Hepatocyte (in vitro differentiated cells): ENCODE measurements around the gene SH3PXD2B. TPM values are rescaled to one million over a fixed set of nuclear protein-coding genes. Genes with fewer than 3 reads are reported as not detected.

Experiments
- DNase-seq: peaks from one replicate; pipeline ENCODE4 v3.0.0-alpha.2; 2016; ENCODE audit warnings: low spot score
- H2AFZ ChIP-seq: fragments of 200-600 bp; sonication (generic); 2 replicates; pipeline ENCODE4 v1.6.0; 2016; ENCODE audit warnings: antibody characterized with exemption, mild to moderate bottlenecking
- H3K27ac ChIP-seq: fragments of 200-600 bp; sonication (generic); 2 replicates; pipeline ENCODE4 v1.5.1; 2016; ENCODE audit warnings: mild to moderate bottlenecking
- H3K27me3 ChIP-seq: fragments of 200-600 bp; sonication (generic); 2 replicates; pipeline ENCODE4 v1.6.1; 2016
- H3K36me3 ChIP-seq: fragments of 200-600 bp; sonication (generic); replicated peaks from 2 replicates; pipeline ENCODE4 v1.5.1; 2016; ENCODE audit warnings: low read depth; ENCODE audit not compliant: insufficient read depth
- H3K4me1 ChIP-seq: fragments of 200-600 bp; sonication (generic); 2 replicates; pipeline ENCODE4 v1.5.1; 2016; ENCODE audit warnings: mild to moderate bottlenecking, moderate library complexity; ENCODE audit not compliant: insufficient read depth
- H3K4me2 ChIP-seq: fragments of 200-600 bp; sonication (generic); 2 replicates; pipeline ENCODE4 v1.6.0; 2016
- H3K4me3 ChIP-seq: fragments of 200-600 bp; sonication (generic); 2 replicates; pipeline ENCODE4 v1.5.1; 2016; ENCODE audit warnings: mild to moderate bottlenecking
- H3K79me2 ChIP-seq: fragments of 200-600 bp; sonication (generic); 2 replicates; pipeline ENCODE4 v1.6.0; 2017; ENCODE audit warnings: mild to moderate bottlenecking
- H3K9me2 ChIP-seq: fragments of 200-600 bp; sonication (generic); replicated peaks from 2 replicates; pipeline ENCODE4 v1.6.0; 2017; ENCODE audit warnings: mild to moderate bottlenecking; ENCODE audit not compliant: insufficient read depth
- H3K9me3 ChIP-seq: fragments of 200-600 bp; sonication (generic); 2 replicates; pipeline ENCODE4 v1.5.1; 2016; ENCODE audit warnings: low read depth, mild to moderate bottlenecking
- H4K20me1 ChIP-seq: fragments of 200-600 bp; sonication (generic); 2 replicates; pipeline ENCODE4 v1.6.0; 2016; ENCODE audit warnings: mild to moderate bottlenecking; ENCODE audit not compliant: insufficient read depth, poor library complexity, severe bottlenecking
- EZH2 ChIP-seq: fragments of 200-600 bp; sonication (generic); IDR thresholded peaks from 2 replicates; pipeline ENCODE4 v1.6.1; 2016; ENCODE audit warnings: antibody characterized with exemption, mild to moderate bottlenecking, borderline replicate concordance
- EZH2phosphoT487 ChIP-seq: fragments of 200-600 bp; sonication (generic); IDR thresholded peaks from one replicate; pipeline ENCODE4 v1.6.1; 2018; ENCODE audit warnings: antibody characterized with exemption, mild to moderate bottlenecking, low read depth, moderate library complexity; ENCODE audit not compliant: unreplicated experiment, severe bottlenecking
- WGBS: methylation state at CpG from one replicate; pipeline ENCODE4 v1.1.6; 2016; ENCODE audit warnings: low lambda C conversion rate; ENCODE audit errors: missing lambda C conversion rate; 5-methylcytosine and 5-hydroxymethylcytosine counted together
- polyA plus RNA-seq: library from polyadenylated mRNA; unstranded; fragments of >200 nt; fragmentation: Nextera tagmentation; extraction: Ambion mirVana; gene quantifications from 2 replicates; pipeline ENCODE4 v1.2.1, GENCODE V29; 2016
- total RNA-seq: library from RNA; depleted of rRNA; stranded (reverse); fragments of >200 nt; gene quantifications from 2 replicates; pipeline ENCODE4 v1.2.3, GENCODE V29; 2014
- TF ChIP-seq, protein P1 (sequence below): fragments of 200-600 bp; sonication (generic); IDR thresholded peaks from 2 replicates; pipeline ENCODE4 v1.5.1; 2016; ENCODE audit warnings: antibody characterized with exemption, mild to moderate bottlenecking; ENCODE audit not compliant: poor library complexity

The SH3PXD2B gene
- total and polyA plus RNA-seq, 2 experiments from 2014 or later: 27.8 to 28.5 TPM

DNA sequence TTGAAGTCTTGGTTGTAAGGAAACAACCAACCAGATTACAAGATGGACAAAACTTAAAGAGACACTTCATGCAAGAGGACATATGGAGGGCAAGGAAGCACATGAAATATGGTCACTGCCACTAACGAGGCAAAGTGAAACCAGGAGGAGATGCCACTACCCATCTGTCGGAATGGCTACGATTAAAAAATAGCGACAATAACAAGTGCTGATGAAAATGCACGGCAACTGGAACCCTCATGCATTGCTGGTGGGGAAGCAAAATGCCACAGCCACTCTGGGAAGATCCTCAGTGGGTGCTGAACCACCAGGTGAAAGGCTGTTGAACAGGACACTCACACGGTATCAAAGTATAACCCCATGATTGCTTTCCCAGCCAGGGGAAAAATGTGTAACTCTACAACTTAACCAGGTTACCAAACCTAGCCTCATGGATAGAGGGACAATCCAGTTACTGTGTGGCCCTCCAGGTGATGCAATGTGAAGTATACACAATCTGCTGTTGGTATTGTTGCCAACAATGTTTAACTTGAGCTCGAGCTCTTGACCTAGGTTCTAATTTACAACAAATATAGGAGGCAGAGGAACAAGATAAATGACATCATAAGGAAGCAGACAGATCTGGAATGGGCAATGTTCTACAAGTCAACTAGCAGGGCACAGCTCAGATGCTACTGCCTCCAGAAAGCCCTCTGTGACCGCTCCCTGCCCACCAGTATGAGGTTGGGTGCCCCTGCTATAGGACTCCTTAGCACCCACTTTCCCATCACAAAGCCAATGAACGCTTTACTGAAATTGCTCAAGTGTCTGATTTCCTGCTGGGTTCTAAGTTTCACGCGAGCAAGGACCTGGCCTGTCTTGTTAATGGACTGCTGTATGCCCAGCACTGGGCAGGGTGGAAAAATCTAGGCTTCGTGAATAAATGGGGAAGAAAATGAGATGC is 25.8 kb downstream of the SH3PXD2B start:
- Histone ChIP-seq H3K4me2 (no peak overlapping the region), H3K27me3 (no peaks in the 10 kb centered on the region), H4K20me1 (peaks cover 6% of the 10 kb centered on the region), H3K9me2 (no peaks in the 10 kb centered on the region), H3K79me2 (peaks cover 88% of the 10 kb centered on the region), H3K36me3 (no peaks in the 10 kb centered on the region), H2AFZ (no peak overlapping the region), H3K9me3 (no peaks in the 10 kb centered on the region), H3K27ac (peak overlapping the region; percentile 87), H3K4me3 (no peak overlapping the region), H3K4me1 (peaks cover 27% of the 10 kb centered on the region)
- 91% methylated on average over 12 of the region's 12 CpGs for WGBS
- no peak for DNase-seq
- TF ChIP-seq EZH2phosphoT487 (no peak), EZH2 (no peak)
- TF ChIP-seq, protein P1, sequence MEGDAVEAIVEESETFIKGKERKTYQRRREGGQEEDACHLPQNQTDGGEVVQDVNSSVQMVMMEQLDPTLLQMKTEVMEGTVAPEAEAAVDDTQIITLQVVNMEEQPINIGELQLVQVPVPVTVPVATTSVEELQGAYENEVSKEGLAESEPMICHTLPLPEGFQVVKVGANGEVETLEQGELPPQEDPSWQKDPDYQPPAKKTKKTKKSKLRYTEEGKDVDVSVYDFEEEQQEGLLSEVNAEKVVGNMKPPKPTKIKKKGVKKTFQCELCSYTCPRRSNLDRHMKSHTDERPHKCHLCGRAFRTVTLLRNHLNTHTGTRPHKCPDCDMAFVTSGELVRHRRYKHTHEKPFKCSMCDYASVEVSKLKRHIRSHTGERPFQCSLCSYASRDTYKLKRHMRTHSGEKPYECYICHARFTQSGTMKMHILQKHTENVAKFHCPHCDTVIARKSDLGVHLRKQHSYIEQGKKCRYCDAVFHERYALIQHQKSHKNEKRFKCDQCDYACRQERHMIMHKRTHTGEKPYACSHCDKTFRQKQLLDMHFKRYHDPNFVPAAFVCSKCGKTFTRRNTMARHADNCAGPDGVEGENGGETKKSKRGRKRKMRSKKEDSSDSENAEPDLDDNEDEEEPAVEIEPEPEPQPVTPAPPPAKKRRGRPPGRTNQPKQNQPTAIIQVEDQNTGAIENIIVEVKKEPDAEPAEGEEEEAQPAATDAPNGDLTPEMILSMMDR: no peak

DNA sequence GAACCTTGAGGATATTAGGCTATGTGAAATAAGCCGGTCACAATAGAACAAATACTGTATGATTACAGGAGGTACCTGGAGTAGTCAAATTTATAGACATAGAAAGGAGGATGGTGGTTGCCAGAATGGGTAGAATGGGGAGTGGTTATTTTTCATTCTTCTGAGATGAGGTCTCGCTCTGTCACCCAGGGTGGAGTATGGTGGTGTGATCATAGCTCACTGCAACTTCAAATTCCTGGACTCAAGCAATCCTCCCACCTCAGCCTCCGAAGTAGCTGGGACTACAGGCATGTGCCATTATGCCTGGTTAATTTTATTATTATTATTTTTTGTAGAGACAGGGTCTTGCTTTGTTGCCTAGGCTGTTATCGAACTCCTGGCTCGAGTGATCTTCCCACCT is 27.1 kb downstream of the SH3PXD2B start:
- Histone ChIP-seq H3K79me2 (peaks cover 88% of the 10 kb centered on the region), H3K27ac (no peak overlapping the region)

DNA sequence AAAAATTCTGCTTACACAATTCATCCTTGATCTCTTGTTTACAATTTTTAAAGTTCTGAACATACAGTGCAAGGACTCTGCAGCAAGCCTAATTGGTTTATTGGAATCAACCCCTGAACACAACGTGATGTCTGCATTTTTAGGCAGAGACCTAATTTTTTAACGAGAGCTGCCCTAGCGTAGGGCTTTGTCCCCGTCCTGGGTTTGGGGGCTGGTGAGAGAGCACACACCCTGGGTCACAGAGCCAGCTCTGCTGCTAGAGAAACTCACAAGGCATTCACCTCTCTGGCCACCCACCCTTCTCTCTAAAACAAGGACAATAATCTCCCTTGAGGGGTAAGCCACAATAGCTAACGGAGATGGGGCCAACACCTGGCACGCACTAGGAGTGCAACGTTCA is 28.2 kb downstream of the SH3PXD2B start:
- no peaks in the 10 kb centered on the region for H3K9me3 ChIP-seq
- 74% methylated on average over 7 of the region's 7 CpGs for WGBS
- peak overlapping the region; percentile 25 for H3K4me2 ChIP-seq
- H3K27me3 ChIP-seq: no peaks in the 10 kb centered on the region
- H3K36me3 ChIP-seq: no peaks in the 10 kb centered on the region
- peaks cover 35% of the 10 kb centered on the region for H3K4me1 ChIP-seq
- no peaks in the 10 kb centered on the region for H3K9me2 ChIP-seq
- no peak for DNase-seq
- H4K20me1 ChIP-seq: peaks cover 6% of the 10 kb centered on the region
- peak overlapping the region; percentile 74 for H3K27ac ChIP-seq
- TF ChIP-seq, protein P1: no peak
- TF ChIP-seq EZH2: no peak
- no peak for TF ChIP-seq EZH2phosphoT487
- H2AFZ ChIP-seq: no peak overlapping the region
- H3K4me3 ChIP-seq: no peak overlapping the region
- peaks cover 81% of the 10 kb centered on the region for H3K79me2 ChIP-seq

More for the DNA sequence above, 27.1 kb downstream of the SH3PXD2B start:
- no peak for DNase-seq
- Histone ChIP-seq H3K4me3 (no peak overlapping the region), H2AFZ (no peak overlapping the region), H3K9me2 (no peaks in the 10 kb centered on the region), H3K4me1 (peaks cover 25% of the 10 kb centered on the region), H3K9me3 (no peaks in the 10 kb centered on the region), H3K27me3 (no peaks in the 10 kb centered on the region), H3K4me2 (no peak overlapping the region), H3K36me3 (no peaks in the 10 kb centered on the region), H4K20me1 (peaks cover 6% of the 10 kb centered on the region)
- 97% methylated on average over 5 of the region's 5 CpGs for WGBS
- TF ChIP-seq EZH2 (no peak), EZH2phosphoT487 (no peak)
- TF ChIP-seq, protein P1: no peak
